ENCODE measurements around the gene ELANE.
"Not testable (repeated sequence)": the region's sequence is repeated elsewhere in the genome, so short reads cannot be mapped to it uniquely, and the experiment has no call there.

Gene ELANE

DNA sequence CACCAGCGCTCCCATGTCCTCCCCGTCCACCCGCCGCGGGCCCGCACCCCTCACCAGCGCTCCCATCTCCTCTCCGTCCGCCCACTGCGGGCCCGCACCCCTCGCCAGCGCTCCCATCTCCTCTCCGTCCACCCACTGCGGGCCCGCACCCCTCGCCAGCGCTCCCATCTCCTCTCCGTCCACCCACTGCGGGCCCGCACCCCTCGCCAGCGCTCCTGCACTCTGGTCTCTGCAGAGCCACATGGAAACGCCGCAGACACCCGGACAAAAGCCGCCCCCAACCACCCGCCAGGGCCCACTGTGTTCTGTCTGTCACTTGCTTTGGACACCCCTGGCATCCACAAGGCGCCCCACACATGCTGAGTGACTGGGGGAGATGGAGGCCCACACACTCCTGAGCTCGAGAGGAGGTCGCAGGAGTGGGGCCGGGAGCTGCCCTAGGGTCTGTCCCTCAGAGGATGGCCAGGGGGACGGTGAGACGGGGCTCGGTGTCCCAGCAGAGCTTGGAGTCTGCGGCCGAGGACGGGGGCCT is 14.7 kb downstream of the ELANE start:
- no peak for DNase-seq

DNA sequence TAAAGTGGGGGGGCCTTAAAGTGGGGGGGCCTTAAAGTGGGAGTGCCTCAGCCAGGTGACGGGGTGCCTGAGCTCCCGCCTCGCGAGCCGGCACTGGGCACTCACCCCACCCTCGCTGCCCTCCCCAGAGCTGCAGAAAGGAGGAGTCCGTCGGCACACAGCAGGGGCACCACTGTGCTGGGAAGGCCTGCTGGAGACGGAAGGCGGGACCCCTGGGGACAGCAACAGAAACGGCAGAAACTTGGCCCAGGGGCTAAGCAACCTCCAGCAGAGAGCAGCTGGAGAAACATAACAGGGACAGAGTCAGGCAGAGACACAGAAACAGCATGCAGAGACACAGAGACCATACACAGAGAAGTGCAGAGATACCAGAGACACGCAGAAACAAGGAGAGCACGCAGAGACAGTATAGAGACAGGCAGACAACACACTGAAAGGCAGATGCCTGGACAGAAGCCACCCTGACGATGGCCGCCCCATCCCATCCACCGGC is 15.2 kb downstream of the ELANE start:
- no peak for DNase-seq

DNA sequence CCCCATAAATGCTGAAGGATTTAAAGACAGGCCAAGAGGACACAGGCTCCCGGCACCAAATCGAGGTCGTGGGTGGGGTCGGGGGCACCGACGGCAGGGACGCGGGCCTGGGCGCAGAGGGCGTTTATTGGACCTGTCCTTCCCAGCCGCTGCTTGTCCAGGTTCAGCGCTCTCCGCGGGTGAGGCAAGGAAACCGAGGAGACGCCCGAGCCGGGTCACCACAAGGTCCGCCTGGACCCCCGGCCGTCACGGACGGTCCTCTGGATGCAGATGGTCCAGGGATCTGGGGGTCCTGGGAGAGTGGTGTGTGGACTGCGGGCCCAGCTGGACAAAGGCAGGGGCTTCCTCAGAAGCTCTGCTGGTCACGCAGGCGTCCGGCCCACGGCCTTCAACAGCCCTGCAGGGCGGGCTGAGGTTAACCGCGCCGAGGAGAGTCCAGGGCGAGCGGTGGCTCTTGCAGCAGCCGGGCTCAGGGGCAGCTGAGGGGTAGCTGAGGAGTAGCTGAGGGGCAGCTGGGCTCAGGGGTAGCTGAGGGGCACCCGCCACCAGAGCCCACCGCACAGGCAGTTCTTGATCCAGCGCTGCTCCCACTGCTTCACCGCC is 15.9 kb downstream of the ELANE start:
- DNase-seq = no peak

DNA sequence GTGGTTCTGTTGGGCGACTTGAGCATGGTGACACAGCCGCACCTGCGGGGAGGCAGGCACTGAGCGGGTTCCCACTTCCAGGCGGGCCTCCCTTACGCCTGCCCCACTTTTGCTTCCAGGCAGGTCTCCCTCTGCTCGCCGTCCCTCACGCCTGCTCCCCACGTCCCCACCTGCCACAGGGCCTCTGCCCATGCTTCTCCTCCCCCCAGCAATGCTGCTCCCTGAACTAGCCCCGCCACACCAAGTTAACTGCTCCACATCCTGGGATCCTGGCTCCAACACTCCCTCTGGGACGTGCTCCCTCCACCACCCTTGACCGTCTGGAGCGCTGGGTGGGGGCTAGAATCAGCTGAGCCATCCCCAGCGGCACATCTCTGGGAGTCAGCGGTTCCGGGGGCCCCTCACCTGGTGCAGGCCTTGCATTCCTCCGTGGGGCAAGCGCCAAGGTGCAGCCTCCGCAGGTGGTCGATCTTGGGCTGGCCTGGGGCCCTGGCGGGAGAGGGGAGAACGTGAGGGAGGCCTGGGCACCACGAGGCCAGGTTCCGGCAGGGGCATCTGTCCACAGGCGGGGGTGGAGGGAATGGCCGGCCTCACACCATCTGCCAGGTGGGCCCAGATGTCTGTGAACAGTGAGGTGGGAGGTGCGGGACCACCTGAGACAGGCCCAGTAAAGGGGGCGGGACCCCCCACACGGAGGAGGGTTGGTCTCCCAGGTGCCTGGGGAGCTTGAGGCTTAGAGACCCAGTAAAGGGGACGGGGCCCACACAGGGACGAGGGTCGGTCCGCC is 16.5 kb downstream of the ELANE start:
- no peak for DNase-seq

DNA sequence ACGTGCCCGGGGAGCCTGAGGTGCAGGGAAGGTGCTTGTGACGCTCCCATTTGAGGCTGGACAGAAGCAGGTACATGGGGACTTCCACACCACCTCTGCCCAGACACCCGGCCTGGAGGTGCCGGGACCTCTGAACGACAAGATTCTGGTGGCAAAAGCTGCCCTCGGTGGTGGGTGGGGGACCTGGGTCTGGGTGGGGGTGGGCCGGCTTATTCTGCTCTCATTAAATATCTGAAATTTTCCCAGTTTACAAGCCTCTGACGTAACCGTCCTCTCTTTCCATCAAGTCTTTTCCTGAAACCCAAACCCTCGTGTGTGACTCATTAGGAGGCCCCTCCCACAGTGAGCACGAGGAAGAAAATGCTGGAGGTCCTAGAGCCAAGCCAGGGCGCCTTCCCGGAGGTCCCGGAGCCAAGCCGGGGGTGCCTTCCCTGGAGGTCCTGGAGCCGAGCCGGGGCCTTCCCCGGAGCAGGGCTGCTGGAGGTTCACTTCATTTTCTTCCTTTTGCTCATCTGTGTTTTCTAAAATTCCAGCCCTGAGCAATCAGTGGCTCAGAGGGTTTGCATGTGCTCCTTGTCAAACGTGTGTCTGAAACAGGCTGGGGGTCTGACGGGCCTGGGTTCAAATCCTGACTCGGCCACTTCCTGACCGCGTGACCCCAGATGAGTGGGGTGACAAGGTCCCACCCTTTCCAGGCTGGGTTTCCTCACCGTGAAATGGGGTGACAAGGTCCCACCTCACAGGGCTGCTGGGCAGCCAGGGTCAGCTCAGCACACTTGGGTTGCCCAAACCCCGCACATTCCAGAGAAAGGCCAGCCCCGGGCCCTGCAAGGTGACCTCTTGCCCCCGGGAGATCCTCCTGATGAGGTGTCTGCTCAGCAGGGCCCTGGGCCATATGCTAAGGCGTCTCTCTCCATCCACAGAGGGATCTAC is 17.4 kb downstream of the ELANE start:
- DNase-seq = no peak

DNA sequence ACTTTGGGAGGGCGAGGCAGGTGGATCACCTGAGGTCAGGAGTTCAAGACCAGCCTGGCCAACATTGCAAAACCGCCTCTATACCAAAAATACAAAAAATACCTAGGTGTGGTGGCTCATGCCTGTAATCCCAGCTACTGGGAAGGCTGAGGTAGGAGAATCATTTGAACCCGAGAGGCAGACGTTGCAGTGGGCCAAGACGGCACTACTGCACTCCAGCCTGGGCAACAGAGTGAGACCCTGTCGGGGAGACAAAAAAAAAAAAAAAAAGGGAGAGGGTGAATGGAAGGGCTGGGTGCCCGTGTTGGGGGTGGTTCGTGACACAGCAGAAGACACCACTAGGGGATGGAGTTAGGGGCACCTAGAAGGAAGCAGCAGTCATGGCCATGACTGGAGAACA is 18.2 kb downstream of the ELANE start:
- no peak for DNase-seq

DNA sequence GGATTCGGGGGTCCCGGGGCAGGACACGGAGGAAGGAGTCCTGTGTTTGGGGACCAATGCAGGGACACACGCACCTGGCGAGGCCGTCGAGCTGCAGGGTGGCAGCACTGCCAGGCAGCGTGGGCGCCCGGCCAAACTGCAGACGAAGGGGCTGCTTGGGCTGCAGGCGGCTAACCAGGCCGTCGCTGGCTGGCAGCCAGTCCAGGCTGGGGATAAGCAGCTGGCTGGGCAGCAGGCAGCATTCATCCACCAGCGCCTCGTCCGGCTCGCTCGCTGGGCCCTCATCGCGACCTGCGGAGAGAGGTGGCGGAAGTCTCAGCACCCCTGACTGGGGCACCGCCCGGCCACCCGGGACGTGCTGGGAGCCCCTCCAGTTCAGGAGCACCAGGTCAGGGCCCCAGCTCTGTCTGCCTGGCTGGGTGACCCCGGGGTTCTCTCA is 18.9 kb downstream of the ELANE start:
- DNase-seq = peak; percentile 56

DNA sequence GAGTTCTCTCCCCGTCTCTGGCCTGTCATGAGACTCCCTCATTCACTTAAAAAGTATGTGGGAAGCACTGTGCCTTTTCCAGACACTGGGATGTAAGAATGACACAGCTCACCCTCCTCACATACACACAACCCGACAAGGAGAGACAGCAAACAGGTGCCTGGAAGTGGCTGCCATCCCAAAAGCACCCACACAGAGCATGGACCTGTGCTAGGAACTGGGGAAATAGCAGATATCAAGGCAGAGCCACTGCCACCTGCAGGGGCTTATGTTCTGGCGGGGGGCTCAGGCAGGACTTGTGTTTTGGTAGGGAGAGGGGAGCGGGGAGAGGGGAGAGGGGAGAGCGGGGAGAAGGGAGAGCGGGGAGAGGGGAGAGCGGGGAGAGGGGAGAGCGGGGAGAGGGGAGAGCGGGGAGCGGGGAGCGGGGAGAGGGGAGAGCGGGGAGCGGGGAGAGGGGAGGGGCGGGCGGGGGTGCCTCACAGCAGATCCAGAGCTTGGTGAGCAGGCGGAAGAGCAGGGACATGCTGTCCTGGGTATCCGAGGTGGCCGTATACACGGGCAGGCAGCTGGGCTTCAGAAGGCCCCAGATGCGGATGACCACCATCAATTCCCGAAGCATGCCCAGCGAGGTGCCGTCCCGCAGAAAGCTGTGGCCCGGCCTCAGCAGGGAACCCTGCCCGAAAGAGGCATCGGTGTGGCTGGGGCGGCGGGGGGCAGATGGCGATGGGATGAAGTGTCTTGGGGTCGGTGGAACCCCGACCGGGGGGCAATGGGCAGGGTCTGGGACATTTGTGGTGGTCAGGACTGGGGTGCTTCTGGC is 19.6 kb downstream of the ELANE start:
- DNase-seq = peak; percentile 22

DNA sequence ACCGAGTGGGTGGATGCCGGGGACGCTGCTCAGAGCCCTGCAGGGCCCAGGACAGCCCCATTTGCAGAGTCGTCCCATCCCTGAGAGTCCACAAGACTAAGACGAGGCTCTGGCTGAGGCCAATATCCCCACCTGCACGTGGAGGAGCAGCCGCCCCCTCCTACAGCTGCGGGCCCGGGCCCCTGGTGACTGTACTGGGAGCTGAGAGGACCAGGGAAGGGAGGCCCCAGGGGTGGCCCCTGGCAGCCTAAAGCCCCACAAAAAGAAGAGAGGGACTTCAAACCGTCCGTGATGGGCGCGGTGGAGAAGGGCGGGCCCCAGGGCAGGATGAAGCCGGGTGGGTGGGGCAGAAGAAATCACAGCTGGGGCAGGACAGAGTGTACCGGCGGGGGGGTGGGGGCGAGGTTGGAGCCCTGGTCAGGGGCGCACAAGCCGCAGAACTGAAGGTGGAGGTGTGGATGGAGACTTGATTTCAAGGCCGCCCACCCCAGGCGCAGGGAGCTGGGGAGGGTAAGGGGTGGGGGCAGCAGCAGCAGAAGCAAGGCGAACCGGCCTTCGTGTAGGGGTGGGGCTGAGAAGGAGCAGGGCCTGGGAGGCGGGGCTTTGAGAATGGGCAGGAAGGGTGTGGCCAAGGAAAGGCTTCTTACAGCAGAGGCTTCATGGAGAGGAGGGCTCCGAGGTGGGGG is 20.3 kb downstream of the ELANE start:
- DNase-seq = no peak

DNA sequence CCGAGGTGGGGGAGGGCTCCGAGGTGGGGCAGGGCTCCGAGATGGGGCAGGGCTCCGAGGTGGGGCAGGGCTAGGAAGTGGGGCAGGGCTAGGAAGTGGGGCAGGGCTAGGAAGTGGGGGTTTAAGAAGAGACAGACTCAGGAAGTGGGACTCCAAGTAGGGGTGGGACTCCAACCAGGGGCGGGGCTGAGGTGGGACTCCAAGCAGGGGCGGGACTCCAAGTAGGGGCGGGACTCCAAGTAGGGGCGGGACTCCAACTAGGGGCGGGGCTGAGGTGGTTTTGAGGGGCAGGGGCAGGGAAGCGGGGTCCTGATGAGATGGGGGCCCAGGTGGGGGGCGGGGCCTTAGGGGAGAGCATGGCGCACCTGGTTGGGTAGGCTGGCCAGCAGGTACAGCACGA is 21.0 kb downstream of the ELANE start:
- no peak for DNase-seq

DNA sequence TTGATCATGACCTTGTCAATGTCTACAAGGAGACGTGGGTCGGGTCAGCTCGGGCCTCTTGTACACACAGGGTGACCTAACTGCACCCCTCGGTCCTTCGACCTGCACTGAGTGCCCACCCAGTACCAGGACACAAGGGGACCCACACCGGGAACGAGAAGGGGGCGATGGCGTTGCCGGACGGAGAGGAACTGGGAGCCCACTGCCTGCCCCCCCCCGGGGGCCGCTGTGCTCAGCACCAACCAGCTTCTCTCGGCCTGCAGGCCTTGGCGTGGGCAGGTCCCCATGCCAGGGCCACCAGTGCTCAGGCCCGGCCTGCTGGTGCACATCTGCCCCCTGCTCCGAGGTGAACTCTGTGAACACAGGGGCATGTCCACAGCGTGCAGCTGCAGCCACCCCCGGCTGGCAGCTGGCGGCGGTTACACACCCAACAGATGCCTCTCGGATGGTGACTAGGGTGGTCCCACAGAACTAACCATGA is 21.5 kb downstream of the ELANE start:
- no peak for DNase-seq

DNA sequence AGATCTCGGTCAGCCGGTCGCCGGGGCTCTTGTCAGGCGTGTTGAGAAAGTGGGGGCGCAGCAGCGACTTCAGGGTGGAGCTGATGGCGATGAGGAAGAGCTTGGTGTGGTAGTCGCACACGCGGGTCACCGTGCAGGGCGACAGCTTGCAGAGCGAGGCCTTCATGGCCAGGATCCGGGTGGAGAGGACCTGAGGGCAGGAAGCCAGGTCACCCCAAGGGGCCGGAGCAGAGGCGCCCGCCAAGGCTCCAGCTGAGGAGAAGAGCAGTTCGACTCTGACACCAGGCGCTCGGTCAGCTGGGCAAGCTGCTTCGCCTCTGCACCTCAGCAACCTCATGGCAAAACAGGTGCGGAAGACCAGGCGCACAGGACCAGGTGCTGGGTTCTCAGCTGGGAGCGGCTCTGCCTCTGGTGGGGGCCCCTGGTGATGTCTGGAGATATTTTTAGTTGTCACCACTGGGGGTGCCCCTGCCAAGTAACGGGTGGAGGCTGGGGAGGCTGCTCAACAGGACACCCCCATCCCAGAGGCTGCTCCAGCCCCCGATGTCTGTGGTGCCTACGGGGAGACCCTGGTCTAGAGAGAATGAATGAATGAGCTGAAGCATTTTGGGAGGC is 23.3 kb downstream of the ELANE start:
- no peak for DNase-seq

DNA sequence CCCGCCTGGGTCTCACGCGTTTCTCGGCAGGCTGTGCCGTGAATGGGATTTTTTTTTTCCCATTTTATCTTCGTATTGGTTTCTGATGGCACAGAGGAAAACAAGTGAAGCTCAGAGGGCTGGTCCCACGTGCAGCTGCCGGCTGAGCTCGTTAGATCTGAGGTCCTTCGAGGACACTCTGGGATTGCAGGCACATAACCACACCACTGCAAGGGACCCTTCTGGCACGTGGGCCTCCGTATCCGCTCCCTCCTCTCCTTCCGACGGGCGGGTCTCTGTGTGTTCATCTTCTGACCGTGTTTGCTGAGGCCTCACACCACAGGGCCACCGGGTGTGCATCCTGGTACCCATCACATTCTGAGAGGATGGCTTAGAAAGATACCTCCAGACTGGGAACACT is 24.0 kb downstream of the ELANE start:
- DNase-seq = no peak

DNA sequence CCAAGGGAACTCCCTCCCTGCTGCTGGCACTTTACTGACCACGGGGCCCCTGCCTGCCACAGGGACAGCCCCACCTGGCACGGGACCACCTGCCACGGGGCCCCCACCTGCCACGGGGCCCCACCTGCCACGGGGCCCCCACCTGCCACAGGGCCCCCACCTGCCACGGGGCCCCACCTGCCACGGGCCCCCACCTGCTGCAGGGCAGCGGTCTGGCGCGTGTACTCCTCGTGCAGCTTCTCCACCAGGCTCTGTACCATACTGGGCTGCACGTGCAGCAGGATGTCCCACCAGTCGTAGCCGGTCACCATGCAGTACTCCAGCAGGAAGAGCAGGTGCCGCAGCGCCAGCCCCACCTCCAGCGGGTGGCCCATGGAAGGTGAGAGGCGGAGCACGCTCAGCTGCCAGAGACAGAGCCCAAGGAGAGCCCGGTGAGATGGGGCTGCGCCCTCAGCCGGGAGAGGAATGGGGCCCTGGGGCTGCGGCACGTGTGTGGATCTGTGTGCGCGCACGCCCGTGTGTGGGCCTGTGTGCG is 24.7 kb downstream of the ELANE start:
- no peak for DNase-seq

DNA sequence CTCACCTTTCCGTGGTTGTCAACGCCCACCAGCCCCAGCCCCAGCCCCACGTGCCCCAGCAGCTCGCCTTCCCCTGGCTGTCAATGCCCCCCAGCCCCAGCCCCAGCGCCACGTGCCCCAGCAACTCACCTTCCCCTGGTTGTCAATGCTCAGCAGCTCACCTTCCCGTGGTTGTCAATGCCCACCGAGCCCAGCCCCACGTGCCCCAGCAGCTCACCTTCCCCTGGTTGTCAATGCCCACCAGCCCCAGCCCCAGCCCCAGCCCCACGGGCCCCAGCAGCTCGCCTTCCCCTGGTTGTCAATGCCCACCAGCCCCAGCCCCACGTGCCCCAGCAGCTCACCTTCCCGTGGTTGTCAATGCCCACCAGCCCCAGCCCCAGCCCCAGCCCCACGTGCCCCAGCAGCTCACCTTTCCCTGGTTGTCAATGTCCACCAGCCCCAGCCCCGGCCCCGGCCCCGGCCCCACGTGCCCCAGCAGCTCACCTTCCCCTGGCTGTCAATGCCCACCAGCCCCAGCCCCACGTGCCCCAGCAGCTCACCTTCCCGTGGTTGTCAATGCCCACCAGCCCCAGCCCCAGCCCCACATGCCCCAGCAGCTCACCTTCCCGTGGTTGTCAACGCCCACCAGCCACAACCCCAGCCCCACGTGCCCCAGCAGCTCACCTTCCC is 26.0 kb downstream of the ELANE start:
- not testable (repeated sequence) for DNase-seq

DNA sequence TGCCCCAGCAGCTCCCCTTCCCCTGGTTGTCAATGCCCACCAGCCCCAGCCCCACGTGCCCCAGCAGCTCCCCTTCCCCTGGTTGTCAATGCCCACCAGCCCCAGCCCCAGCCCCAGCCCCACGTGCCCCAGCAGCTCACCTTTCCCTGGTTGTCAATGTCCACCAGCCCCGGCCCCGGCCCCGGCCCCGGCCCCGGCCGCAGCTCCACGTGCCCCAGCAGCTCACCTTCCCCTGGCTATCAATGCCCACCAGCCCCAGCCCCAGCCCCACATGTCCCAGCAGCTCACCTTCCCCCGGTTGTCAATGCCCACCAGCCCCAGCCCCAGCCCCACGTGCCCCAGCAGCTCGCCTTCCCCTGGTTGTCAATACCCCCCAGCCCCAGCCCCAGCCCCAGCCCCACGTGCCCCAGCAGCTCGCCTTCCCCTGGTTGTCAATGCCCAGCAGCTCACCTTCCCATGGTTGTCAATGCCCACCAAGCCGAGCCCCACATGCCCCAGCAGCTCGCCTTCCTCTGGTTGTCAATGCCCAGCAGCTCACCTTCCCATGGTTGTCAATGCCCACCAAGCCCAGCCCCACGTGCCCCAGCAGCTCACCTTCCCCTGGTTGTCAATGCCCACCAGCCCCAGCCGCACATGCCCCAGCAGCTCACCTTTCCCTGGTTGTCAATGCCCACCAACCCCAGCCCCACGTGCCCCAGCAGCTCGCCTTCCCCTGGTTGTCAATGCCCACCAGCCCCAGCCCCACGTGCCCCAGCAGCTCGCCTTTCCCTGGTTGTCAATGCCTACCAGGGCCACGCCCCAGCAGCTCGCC is 26.9 kb downstream of the ELANE start:
- not testable (repeated sequence) for DNase-seq

DNA sequence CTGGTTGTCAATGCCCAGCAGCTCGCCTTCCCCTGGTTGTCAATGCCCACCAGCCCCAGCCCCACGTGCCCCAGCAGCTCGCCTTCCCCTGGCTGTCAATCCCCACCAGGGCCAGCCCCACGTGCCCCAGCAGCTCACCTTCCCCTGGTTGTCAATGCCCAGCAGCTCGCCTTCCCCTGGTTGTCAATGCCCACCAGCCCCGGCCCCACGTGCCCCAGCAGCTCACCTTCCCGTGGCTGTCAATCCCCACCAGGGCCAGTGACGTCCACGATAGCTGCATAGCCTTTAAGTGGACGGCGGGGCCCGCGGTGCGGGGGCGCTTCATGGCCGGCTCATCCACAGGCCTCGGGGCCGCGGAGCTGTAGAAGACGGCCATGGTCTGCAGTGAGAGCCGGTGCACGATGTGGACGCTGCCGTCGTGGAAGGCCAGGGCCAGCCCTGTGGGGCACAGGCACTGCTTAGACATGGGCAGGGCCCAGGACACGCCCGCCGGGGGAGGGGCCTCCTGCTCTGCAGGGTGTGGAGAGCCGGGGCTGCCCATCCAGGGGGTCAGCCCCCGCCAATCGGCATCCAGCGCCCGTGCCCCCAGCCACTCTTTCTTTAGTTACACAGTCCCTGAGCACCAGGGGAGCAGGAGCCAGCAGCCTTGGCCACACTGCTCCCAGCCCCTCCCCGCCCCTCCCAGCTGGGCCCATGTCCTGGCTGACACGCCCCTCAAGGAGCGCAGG is 27.8 kb downstream of the ELANE start:
- DNase-seq = no peak

DNA sequence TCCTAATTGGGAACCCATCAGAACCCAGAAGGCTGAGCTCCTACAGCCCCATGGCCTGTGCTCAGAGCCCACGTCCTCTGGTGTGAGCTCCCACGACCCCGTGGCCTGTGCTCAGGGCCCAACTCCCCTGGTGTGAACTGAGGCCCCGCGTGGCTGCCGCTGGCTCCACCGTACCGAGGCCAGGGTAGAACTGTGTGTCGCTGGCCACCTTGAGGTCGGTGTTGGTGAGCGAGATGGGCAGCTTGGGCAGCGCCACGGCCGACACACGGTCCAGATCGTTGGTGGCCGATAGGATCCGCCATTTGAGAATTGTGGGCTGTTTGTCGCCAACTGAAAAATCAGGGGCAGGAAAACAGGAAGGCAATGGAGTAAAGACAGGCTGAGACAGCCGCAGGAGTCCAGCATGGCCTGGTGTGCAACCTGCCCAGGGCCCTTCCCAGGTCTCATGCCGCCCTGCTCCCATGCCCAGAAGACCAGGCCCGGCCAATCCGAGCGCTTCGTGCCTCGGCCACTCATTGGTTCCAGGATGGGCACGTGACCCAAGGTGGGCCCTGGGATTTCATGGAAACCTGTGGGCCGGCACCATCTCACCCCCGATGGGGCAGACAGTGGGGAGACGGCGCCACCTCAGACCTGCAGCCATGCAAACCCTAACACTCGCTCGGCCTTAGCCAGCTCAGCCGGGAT is 29.4 kb downstream of the ELANE start:
- no peak for DNase-seq
